ENCODE results near the gene GDPD4. TPM values are rescaled to one million over a fixed set of nuclear protein-coding genes. Genes with fewer than 3 reads are reported as not detected.

Gene GDPD4
- total RNA-seq, 1 donor from 2014 or later, result not detected

GRCh38 chr11:77191823-77192495 is 109.5 kb downstream of the GDPD4 start:
- DNase-seq (ENCODE audit: low spot score, unreplicated experiment), result peak; percentile 92
- no peak overlapping the region for H3K4me3 Mint-ChIP-seq (ENCODE audit: low read depth)
- no peaks in the 10 kb centered on the region for H3K9me3 Mint-ChIP-seq (ENCODE audit: low read depth)
- peaks cover 3% of the 10 kb centered on the region for H3K27me3 Mint-ChIP-seq
- TF ChIP-seq, protein P1, sequence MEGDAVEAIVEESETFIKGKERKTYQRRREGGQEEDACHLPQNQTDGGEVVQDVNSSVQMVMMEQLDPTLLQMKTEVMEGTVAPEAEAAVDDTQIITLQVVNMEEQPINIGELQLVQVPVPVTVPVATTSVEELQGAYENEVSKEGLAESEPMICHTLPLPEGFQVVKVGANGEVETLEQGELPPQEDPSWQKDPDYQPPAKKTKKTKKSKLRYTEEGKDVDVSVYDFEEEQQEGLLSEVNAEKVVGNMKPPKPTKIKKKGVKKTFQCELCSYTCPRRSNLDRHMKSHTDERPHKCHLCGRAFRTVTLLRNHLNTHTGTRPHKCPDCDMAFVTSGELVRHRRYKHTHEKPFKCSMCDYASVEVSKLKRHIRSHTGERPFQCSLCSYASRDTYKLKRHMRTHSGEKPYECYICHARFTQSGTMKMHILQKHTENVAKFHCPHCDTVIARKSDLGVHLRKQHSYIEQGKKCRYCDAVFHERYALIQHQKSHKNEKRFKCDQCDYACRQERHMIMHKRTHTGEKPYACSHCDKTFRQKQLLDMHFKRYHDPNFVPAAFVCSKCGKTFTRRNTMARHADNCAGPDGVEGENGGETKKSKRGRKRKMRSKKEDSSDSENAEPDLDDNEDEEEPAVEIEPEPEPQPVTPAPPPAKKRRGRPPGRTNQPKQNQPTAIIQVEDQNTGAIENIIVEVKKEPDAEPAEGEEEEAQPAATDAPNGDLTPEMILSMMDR (IDR thresholded peaks at IDR 0.05; ENCODE audit: unreplicated experiment), result peak; percentile 99
- H3K27ac Mint-ChIP-seq, result peak overlapping the region; percentile 63
- H3K36me3 Mint-ChIP-seq (ENCODE audit: insufficient read depth), result no peaks in the 10 kb centered on the region
- H3K4me1 Mint-ChIP-seq (ENCODE audit: low read depth), result peaks cover 1% of the 10 kb centered on the region

- Mint-ChIP-seq H3K27me3 (peaks cover 3% of the 10 kb centered on the region), H3K27ac (peak overlapping the region; percentile 63)
Measured at GRCh38 chr11:77191429-77191822, 110.1 kb downstream of the GDPD4 start.

DNA sequence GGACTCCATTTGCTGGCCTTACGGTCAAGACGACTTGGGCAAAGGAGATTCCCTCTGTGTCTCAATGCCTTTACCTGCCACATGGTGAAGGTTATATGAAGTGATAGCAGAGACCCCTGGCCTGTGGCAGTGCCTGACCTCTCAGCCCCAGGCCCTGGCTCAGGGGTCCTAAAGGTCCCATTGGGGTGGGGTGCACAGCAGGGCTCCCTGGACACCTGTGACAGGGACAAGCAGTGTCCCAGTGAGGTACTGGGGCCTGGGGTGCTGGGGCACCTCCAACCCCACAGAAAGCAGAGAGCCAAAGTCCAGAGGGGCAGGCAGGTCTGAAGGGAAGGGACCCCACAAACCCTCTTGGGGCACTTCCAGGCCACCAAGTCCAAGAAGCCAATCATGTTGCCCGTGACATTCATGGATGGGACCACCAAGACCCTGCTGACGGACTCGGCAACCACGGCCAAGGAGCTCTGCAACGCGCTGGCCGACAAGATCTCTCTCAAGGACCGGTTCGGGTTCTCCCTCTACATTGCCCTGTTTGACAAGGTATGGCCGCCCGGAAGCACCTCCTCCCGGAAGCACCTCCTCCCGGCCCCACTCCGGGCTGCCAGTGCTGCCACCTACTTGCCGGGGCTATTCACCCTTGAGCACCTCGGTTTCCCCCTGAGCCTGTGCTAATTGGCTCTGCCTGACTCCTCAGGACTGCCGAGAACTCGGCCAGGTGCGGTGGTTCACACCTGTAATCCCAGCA is 111.0 kb downstream of the GDPD4 start:
- peaks cover 3% of the 10 kb centered on the region for H3K27me3 Mint-ChIP-seq
- H3K27ac Mint-ChIP-seq, result no peak overlapping the region
- TF ChIP-seq, protein P1 (IDR thresholded peaks at IDR 0.05; ENCODE audit: unreplicated experiment), result no peak
- H3K9me3 Mint-ChIP-seq (ENCODE audit: low read depth), result no peaks in the 10 kb centered on the region
- no peaks in the 10 kb centered on the region for H3K36me3 Mint-ChIP-seq (ENCODE audit: insufficient read depth)
- H3K4me1 Mint-ChIP-seq (ENCODE audit: low read depth), result peaks cover 1% of the 10 kb centered on the region
- no peak overlapping the region for H3K4me3 Mint-ChIP-seq (ENCODE audit: low read depth)
- DNase-seq (ENCODE audit: low spot score, unreplicated experiment), result no peak

More at GRCh38 chr11:77191429-77191822, 110.1 kb downstream of the GDPD4 start:
- peaks cover 1% of the 10 kb centered on the region for H3K4me1 Mint-ChIP-seq (ENCODE audit: low read depth)
- DNase-seq (ENCODE audit: low spot score, unreplicated experiment), result no peak
- no peak overlapping the region for H3K4me3 Mint-ChIP-seq (ENCODE audit: low read depth)
- no peaks in the 10 kb centered on the region for H3K9me3 Mint-ChIP-seq (ENCODE audit: low read depth)
- no peaks in the 10 kb centered on the region for H3K36me3 Mint-ChIP-seq (ENCODE audit: insufficient read depth)
- TF ChIP-seq, protein P1 (IDR thresholded peaks at IDR 0.05; ENCODE audit: unreplicated experiment), result no peak

DNA sequence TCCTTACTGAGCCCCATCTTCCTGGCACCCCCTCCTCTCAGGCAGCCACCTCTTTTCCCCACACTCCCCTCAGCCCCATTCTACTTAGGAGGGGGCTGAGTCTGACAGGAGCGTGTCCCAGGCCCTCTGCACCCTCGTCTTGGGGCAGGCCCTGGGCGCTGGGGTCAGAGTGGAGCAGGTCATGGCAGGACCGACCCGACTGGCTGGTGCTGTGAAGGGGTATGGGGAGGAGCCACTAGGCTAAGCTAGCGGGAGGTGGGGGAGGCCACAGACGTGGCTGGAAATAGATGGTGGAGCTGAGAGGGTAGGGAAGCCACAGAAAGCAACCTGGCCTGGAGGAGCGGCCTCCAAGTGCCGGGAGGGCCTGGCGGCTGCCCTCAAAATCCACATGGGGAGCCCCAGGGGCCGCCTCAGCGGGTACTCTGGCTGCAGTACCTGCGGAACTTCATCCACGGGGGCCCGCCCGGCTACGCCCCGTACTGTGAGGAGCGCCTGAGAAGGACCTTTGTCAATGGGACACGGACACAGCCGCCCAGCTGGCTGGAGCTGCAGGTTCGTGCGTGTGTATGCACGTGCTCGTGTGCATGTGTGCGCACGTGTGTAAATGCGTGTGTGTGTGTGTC is 111.8 kb downstream of the GDPD4 start:
- Mint-ChIP-seq H3K4me3 (ENCODE audit: low read depth) (no peak overlapping the region), H3K27ac (no peak overlapping the region), H3K36me3 (ENCODE audit: insufficient read depth) (no peaks in the 10 kb centered on the region)

More for the DNA sequence above, 111.8 kb downstream of the GDPD4 start:
- TF ChIP-seq, protein P1 (IDR thresholded peaks at IDR 0.05; ENCODE audit: unreplicated experiment), result no peak
- H3K4me1 Mint-ChIP-seq (ENCODE audit: low read depth), result peaks cover 1% of the 10 kb centered on the region
- H3K27me3 Mint-ChIP-seq, result peaks cover 3% of the 10 kb centered on the region
- no peak for DNase-seq (ENCODE audit: low spot score, unreplicated experiment)
- no peaks in the 10 kb centered on the region for H3K9me3 Mint-ChIP-seq (ENCODE audit: low read depth)
